ENCODE measurements around the gene RASGRF2. TPM values are rescaled to one million over a fixed set of nuclear protein-coding genes. Genes with fewer than 3 reads are reported as not detected.

RASGRF2 gene
- polyA plus RNA-seq, 2 of the 4 experiments (the other 2 are of a cell fraction): 1.4 to 2.1 TPM

GRCh38 chr5:80967500-80968181 is 7.5 kb downstream of the RASGRF2 start (continued):
- TF ChIP-seq BCL3 (IDR thresholded peaks at IDR 0.05) (0 out of 3 replicates have a peak, but pooled peaks have one; percentile 39), NFE2L2 (conservative IDR thresholded peaks at IDR 0.05; ENCODE audit: low read length) (no peak), EP300 (IDR thresholded peaks at IDR 0.05) (peak; percentile 56 to 59; a peak in 2 of 5 replicates), NPAS2 (CRISPR knock-in tag; IDR thresholded peaks at IDR 0.05; ENCODE audit: borderline replicate concordance) (no peak), SREBF2 (IDR thresholded peaks at IDR 0.05) (no peak), MAFK (IDR thresholded peaks at IDR 0.05; ENCODE audit: partially characterized antibody) (peak; percentile 60), CTCF (IDR thresholded peaks at IDR 0.05) (no peak), KDM1A (IDR thresholded peaks at IDR 0.05; ENCODE audit: low read depth) (no peak)

- H3K4me2 ChIP-seq: no peak overlapping the region
- POLR2A ChIA-PET: no interaction called here
- no peaks in the 10 kb centered on the region for H3K9me3 ChIP-seq
- ATAC-seq: no peak
- 89% methylated on average over 4 of the region's 4 CpGs for WGBS (ENCODE audit: missing lambda C conversion rate)
- no peak for DNase-seq (ENCODE audit: low read depth in 1 of 2, low spot score in 1 of 2)
- no peak for FAIRE-seq
- no peak overlapping the region for H3K4me3 ChIP-seq
- peaks cover 19% of the 10 kb centered on the region for H3K4me1 ChIP-seq
- no peak for TF ChIP-seq POLR2AphosphoS2 (conservative IDR thresholded peaks at IDR 0.05; ENCODE audit: low read length)
- no peak for TF ChIP-seq JUN (IDR thresholded peaks at IDR 0.05)
- no peak for TF ChIP-seq FOSB (CRISPR knock-in tag; IDR thresholded peaks at IDR 0.05)
- no peak for TF ChIP-seq RFX5 (IDR thresholded peaks at IDR 0.05)
- TF ChIP-seq MYC (IDR thresholded peaks at IDR 0.05; ENCODE audit: borderline replicate concordance, low read length): no peak
- TF ChIP-seq NPAS2 (CRISPR knock-in tag; IDR thresholded peaks at IDR 0.05; ENCODE audit: borderline replicate concordance): no peak
- TF ChIP-seq ZC3H11A (IDR thresholded peaks at IDR 0.05): no peak
- TF ChIP-seq CTCF (IDR thresholded peaks at IDR 0.05): no peak
- no peak for TF ChIP-seq MAFK (IDR thresholded peaks at IDR 0.05; ENCODE audit: partially characterized antibody)
- no peak for TF ChIP-seq KDM5A (IDR thresholded peaks at IDR 0.05)
- no peak for TF ChIP-seq HEYL (CRISPR knock-in tag; IDR thresholded peaks at IDR 0.05)
- TF ChIP-seq RCOR1 (IDR thresholded peaks at IDR 0.05; ENCODE audit: low read depth, low read length): no peak
- TF ChIP-seq BCL3 (IDR thresholded peaks at IDR 0.05): no peak
- TF ChIP-seq SMC3 (IDR thresholded peaks at IDR 0.05): no peak
- CTCF ChIA-PET: interaction anchor here (1.7 kb wide), 1 partner anchor 14 kb away, joined by 5 read pairs; no protein-coding TSS in a partner anchor
- no peak overlapping the region for H3K27ac ChIP-seq
Observed at GRCh38 chr5:80973027-80973426, 12.9 kb downstream of the RASGRF2 start.

Measured in A549 (cell line).